Tibial artery (tissue), 4 donors: ENCODE data around the gene NCAPG2.
"Not testable (repeated sequence)": the region's sequence is repeated elsewhere in the genome, so short reads cannot be mapped to it uniquely, and the experiment has no call there.

Experiments used
- DNase-seq, 2 donors: peaks; one replicate each; pipeline ENCODE4 v3.0.0-alpha.2; 2019
- H3K27ac ChIP-seq, 2 donors: fragments of 200-600 bp; sonication (generic) in 1 of 2; 1 replicate in 1 of 2; 2 replicates in 1 of 2; pipeline ENCODE4 v1.5.1; 2018 to 2019; ENCODE audit warnings: mild to moderate bottlenecking in 1 of 2
- H3K27me3 ChIP-seq, 2 donors: fragments of 200-600 bp; sonication (generic) in 1 of 2; one replicate each; pipeline versions ENCODE4 v1.5.1 to v1.6.0; 2016 to 2019
- H3K36me3 ChIP-seq, 3 donors: fragments of 200-600 bp; sonication (generic) in 2 of 3; one replicate each; pipeline ENCODE4 v1.5.1; 2016 to 2019; ENCODE audit warnings: mild to moderate bottlenecking in 2 of 3
- H3K4me1 ChIP-seq, 4 donors: fragments of 200-600 bp; sonication (generic) in 2 of 4; 1 replicate in 3 of 4; 2 replicates in 1 of 4; pipeline ENCODE4 v1.5.1; 2016 to 2019
- H3K4me3 ChIP-seq, 2 donors: fragments of 200-600 bp; sonication (generic) in 1 of 2; 1 replicate in 1 of 2; 2 replicates in 1 of 2; pipeline ENCODE4 v1.5.1; 2018 to 2019; ENCODE audit warnings: mild to moderate bottlenecking in 2 of 2
- H3K9me3 ChIP-seq, 3 donors: fragments of 200-600 bp; sonication (generic) in 1 of 3; one replicate each; pipeline ENCODE4 v1.5.1; 2016 to 2019
- CTCF ChIP-seq, 2 experiments: fragments of 200-600 bp in 1 of 2; fragments of 450-650 bp in 1 of 2; IDR thresholded peaks; one replicate each; pipeline ENCODE4 v1.5.1; 2017 to 2019; ENCODE audit warnings: antibody characterized with exemption in 2 of 2, mild to moderate bottlenecking in 1 of 2, moderate library complexity in 1 of 2
- intact Hi-C: fragments of 100-400 bp; cut with DNase I; formaldehyde crosslinking; loops from one replicate; pipeline ENCODE4 v1.15.0; 2023; ENCODE audit warnings: low total_unique reads

The NCAPG2 gene

GRCh38 chr7:158645842-158646241, 58.8 kb downstream of the NCAPG2 start:
- TF ChIP-seq CTCF (IDR thresholded peaks at IDR 0.05) = no peak
- no peaks in the 10 kb centered on the region for H3K27me3 ChIP-seq
- DNase-seq = no peak
- intact Hi-C loops = no loop called here
- no peak overlapping the region for H3K4me3 ChIP-seq
- H3K9me3 ChIP-seq = no peaks in the 10 kb centered on the region
- H3K36me3 ChIP-seq = peaks cover 5 to 28% (median 11%) of the 10 kb centered on the region in 3 donors
- peaks cover 0 to 21% (median 0%) of the 10 kb centered on the region in 4 donors for H3K4me1 ChIP-seq
- H3K27ac ChIP-seq = no peak overlapping the region

GRCh38 chr7:158642149-158642548, 62.5 kb downstream of the NCAPG2 start:
- intact Hi-C loops = no loop called here
- Histone ChIP-seq H3K4me1 (no peaks in the 10 kb centered on the region), H3K4me3 (no peak overlapping the region), H3K27ac (no peak overlapping the region), H3K9me3 (no peaks in the 10 kb centered on the region), H3K36me3 (peaks cover 14 to 28% (median 23%) of the 10 kb centered on the region in 3 donors), H3K27me3 (no peaks in the 10 kb centered on the region)
- DNase-seq = no peak
- TF ChIP-seq CTCF (IDR thresholded peaks at IDR 0.05) = no peak

GRCh38 chr7:158638001-158638400, 66.6 kb downstream of the NCAPG2 start:
- TF ChIP-seq CTCF (IDR thresholded peaks at IDR 0.05) = no peak
- Histone ChIP-seq H3K4me1 (no peaks in the 10 kb centered on the region), H3K9me3 (no peaks in the 10 kb centered on the region), H3K36me3 (peaks cover 0 to 12% (median 8%) of the 10 kb centered on the region in 3 donors), H3K27ac (no peak overlapping the region), H3K4me3 (no peak overlapping the region), H3K27me3 (no peaks in the 10 kb centered on the region)
- intact Hi-C loops = no loop called here
- no peak for DNase-seq

GRCh38 chr7:158633055-158633956, 71.3 kb downstream of the NCAPG2 start:
- Histone ChIP-seq H3K36me3 (peaks cover 1 to 9% (median 6%) of the 10 kb centered on the region in 3 donors), H3K9me3 (no peaks in the 10 kb centered on the region), H3K4me1 (no peaks in the 10 kb centered on the region), H3K27ac (no peak overlapping the region), H3K27me3 (no peaks in the 10 kb centered on the region), H3K4me3 (no peak overlapping the region)
- intact Hi-C loops = no loop called here
- DNase-seq = no peak
- no peak for TF ChIP-seq CTCF (IDR thresholded peaks at IDR 0.05)

- H3K27ac ChIP-seq = no peak overlapping the region
- no peak for DNase-seq
- H3K27me3 ChIP-seq = no peaks in the 10 kb centered on the region
- no peak for TF ChIP-seq CTCF (IDR thresholded peaks at IDR 0.05)
- peaks cover 0 to 9% (median 0%) of the 10 kb centered on the region in 3 donors for H3K36me3 ChIP-seq
- H3K4me3 ChIP-seq = no peak overlapping the region
- intact Hi-C loops = no loop called here
- no peaks in the 10 kb centered on the region for H3K4me1 ChIP-seq
- H3K9me3 ChIP-seq = no peaks in the 10 kb centered on the region
Measured at GRCh38 chr7:158631574-158632195, 72.9 kb downstream of the NCAPG2 start.

- H3K27ac ChIP-seq, H3K9me3 ChIP-seq, H3K4me3 ChIP-seq, H3K4me1 ChIP-seq, intact Hi-C loops, H3K27me3 ChIP-seq, H3K36me3 ChIP-seq, DNase-seq: not testable (repeated sequence)
Measured at GRCh38 chr7:158626289-158626688, 78.3 kb downstream of the NCAPG2 start.
